ENCODE measurements around the gene MBD2. TPM values are rescaled to one million over a fixed set of nuclear protein-coding genes. Genes with fewer than 3 reads are reported as not detected.
"Not testable (repeated sequence)": the region's sequence is repeated elsewhere in the genome, so short reads cannot be mapped to it uniquely, and the experiment has no call there.

Gene MBD2
- total RNA-seq, 1 donor from 2014 or later, result 27.7 TPM

- TF ChIP-seq, protein P1, sequence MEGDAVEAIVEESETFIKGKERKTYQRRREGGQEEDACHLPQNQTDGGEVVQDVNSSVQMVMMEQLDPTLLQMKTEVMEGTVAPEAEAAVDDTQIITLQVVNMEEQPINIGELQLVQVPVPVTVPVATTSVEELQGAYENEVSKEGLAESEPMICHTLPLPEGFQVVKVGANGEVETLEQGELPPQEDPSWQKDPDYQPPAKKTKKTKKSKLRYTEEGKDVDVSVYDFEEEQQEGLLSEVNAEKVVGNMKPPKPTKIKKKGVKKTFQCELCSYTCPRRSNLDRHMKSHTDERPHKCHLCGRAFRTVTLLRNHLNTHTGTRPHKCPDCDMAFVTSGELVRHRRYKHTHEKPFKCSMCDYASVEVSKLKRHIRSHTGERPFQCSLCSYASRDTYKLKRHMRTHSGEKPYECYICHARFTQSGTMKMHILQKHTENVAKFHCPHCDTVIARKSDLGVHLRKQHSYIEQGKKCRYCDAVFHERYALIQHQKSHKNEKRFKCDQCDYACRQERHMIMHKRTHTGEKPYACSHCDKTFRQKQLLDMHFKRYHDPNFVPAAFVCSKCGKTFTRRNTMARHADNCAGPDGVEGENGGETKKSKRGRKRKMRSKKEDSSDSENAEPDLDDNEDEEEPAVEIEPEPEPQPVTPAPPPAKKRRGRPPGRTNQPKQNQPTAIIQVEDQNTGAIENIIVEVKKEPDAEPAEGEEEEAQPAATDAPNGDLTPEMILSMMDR (IDR thresholded peaks at IDR 0.05; ENCODE audit: unreplicated experiment), result no peak
- Mint-ChIP-seq H3K4me3 (ENCODE audit: unreplicated experiment) (no peak overlapping the region), H3K9me3 (ENCODE audit: unreplicated experiment) (no peaks in the 10 kb centered on the region), H3K4me1 (ENCODE audit: unreplicated experiment) (peaks cover 10% of the 10 kb centered on the region), H3K27me3 (ENCODE audit: unreplicated experiment) (peaks cover 4% of the 10 kb centered on the region), H3K27ac (ENCODE audit: unreplicated experiment) (no peak overlapping the region), H3K36me3 (ENCODE audit: low read depth, unreplicated experiment) (peaks cover 11% of the 10 kb centered on the region)
- DNase-seq (ENCODE audit: low spot score), result no peak
Observed at GRCh38 chr18:54206447-54206846, 18.0 kb downstream of the MBD2 start.

DNA sequence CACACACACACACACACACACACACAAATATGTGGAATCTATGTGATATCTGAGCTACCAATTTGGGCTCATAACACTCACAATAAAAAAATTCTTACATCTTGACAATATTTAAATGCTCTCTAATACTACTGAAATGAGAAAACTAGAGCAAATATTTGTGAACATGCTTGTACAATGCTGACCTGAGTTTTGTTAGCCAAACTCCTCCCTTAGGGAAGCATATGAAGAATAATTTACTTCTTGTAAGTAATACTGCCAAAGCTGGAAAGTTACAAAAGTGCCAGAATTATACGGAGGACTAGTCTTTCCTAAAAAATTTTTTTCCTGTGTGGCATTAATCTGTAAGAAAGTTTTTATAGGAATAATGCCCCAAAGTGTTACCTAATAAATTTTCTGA lies 18.5 kb downstream of the MBD2 start:
- H3K36me3 Mint-ChIP-seq (ENCODE audit: low read depth, unreplicated experiment), result peaks cover 15% of the 10 kb centered on the region
- no peak overlapping the region for H3K4me3 Mint-ChIP-seq (ENCODE audit: unreplicated experiment)
- DNase-seq (ENCODE audit: low spot score), result no peak
- no peak overlapping the region for H3K27ac Mint-ChIP-seq (ENCODE audit: unreplicated experiment)
- H3K9me3 Mint-ChIP-seq (ENCODE audit: unreplicated experiment), result no peaks in the 10 kb centered on the region
- TF ChIP-seq, protein P1 (IDR thresholded peaks at IDR 0.05; ENCODE audit: unreplicated experiment), result no peak
- peaks cover 10% of the 10 kb centered on the region for H3K4me1 Mint-ChIP-seq (ENCODE audit: unreplicated experiment)
- H3K27me3 Mint-ChIP-seq (ENCODE audit: unreplicated experiment), result peaks cover 4% of the 10 kb centered on the region

DNA sequence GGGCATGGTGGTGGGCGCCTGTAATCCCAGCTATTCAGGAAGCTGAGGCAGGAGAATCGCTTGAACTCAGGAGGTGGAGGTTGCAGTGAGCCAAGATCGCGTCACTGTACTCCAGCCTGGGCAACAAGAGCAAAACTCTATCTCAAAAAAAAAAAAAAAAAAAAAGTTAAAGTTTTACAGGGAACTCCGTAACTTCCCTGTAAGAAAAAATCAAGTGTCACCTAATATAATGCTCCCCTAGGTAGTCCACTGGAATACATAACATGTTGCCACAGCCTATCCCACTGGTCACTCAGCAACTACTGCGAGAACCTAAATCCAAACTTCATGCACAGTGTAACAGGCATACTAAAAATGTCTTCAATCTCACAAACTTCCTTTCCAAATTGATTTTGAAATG lies 19.0 kb downstream of the MBD2 start:
- not testable (repeated sequence) for H3K27ac Mint-ChIP-seq (ENCODE audit: unreplicated experiment); DNase-seq (ENCODE audit: low spot score); H3K4me3 Mint-ChIP-seq (ENCODE audit: unreplicated experiment); H3K4me1 Mint-ChIP-seq (ENCODE audit: unreplicated experiment); H3K9me3 Mint-ChIP-seq (ENCODE audit: unreplicated experiment); H3K27me3 Mint-ChIP-seq (ENCODE audit: unreplicated experiment)
- H3K36me3 Mint-ChIP-seq (ENCODE audit: low read depth, unreplicated experiment), result peaks cover 15% of the 10 kb centered on the region

GRCh38 chr18:54204883-54205282 lies 19.6 kb downstream of the MBD2 start:
- Mint-ChIP-seq H3K9me3 (ENCODE audit: unreplicated experiment) (no peaks in the 10 kb centered on the region), H3K36me3 (ENCODE audit: low read depth, unreplicated experiment) (peaks cover 15% of the 10 kb centered on the region), H3K4me3 (ENCODE audit: unreplicated experiment) (no peak overlapping the region), H3K27ac (ENCODE audit: unreplicated experiment) (no peak overlapping the region), H3K4me1 (ENCODE audit: unreplicated experiment) (peaks cover 10% of the 10 kb centered on the region), H3K27me3 (ENCODE audit: unreplicated experiment) (peaks cover 4% of the 10 kb centered on the region)
- DNase-seq (ENCODE audit: low spot score), result no peak
- TF ChIP-seq, protein P1 (IDR thresholded peaks at IDR 0.05; ENCODE audit: unreplicated experiment), result no peak

DNA sequence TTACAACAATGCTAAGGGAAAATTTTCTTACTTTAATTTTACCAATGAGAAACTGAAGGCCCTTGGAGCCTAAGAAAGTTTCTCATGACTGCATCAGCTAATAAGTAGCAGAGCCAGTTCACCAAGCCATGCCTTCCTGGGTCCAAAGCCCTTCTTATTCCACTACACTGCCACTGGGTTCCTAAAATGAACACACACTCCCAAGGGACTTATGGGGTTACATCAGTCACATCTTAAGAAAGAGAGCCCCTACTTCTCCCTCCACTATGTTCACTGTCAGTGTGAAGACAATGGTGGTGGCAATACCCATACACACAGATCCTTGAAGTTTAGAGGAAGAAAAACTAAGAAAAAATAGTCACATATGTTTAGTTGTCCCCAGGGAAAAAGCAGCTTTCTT lies 20.6 kb downstream of the MBD2 start:
- no peak for DNase-seq (ENCODE audit: low spot score)
- no peaks in the 10 kb centered on the region for H3K9me3 Mint-ChIP-seq (ENCODE audit: unreplicated experiment)
- no peak overlapping the region for H3K27ac Mint-ChIP-seq (ENCODE audit: unreplicated experiment)
- H3K4me1 Mint-ChIP-seq (ENCODE audit: unreplicated experiment), result peaks cover 10% of the 10 kb centered on the region
- no peak overlapping the region for H3K4me3 Mint-ChIP-seq (ENCODE audit: unreplicated experiment)
- peaks cover 3% of the 10 kb centered on the region for H3K27me3 Mint-ChIP-seq (ENCODE audit: unreplicated experiment)
- H3K36me3 Mint-ChIP-seq (ENCODE audit: low read depth, unreplicated experiment), result peaks cover 15% of the 10 kb centered on the region
- TF ChIP-seq, protein P1 (IDR thresholded peaks at IDR 0.05; ENCODE audit: unreplicated experiment), result no peak

DNA sequence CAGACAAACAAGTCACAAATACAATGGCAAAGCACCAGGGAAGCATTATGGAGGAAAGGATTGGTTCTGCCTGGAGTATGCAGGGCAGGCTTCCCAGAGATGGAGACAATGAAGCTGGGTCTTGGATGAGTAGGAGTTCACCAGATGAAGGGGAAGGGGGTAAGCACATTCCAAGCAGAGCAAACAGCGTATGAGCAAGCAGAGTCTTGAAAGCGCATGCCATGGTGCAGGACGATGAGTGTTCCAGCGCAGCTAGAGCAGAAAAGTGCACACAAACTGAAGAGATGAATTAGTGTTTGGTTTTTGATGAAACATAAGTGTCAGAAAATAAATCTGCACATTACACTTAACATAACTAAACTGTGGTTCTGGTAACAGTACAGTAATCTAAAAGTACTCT lies 21.6 kb downstream of the MBD2 start:
- Mint-ChIP-seq H3K36me3 (ENCODE audit: low read depth, unreplicated experiment) (peaks cover 15% of the 10 kb centered on the region), H3K27ac (ENCODE audit: unreplicated experiment) (no peak overlapping the region), H3K27me3 (ENCODE audit: unreplicated experiment) (peaks cover 3% of the 10 kb centered on the region), H3K4me1 (ENCODE audit: unreplicated experiment) (peaks cover 10% of the 10 kb centered on the region), H3K9me3 (ENCODE audit: unreplicated experiment) (no peaks in the 10 kb centered on the region), H3K4me3 (ENCODE audit: unreplicated experiment) (no peak overlapping the region)
- TF ChIP-seq, protein P1 (IDR thresholded peaks at IDR 0.05; ENCODE audit: unreplicated experiment), result no peak
- DNase-seq (ENCODE audit: low spot score), result no peak
